Liver (tissue), 2 donors: ENCODE data around the gene DLGAP4.

Experiments used
- GABPA ChIP-seq, 2 donors: IDR thresholded peaks in 1 of 2; conservative IDR thresholded peaks in 1 of 2; 2 replicates each; pipeline ENCODE4 v1.6.1; 2016; ENCODE audit warnings: antibody characterized with exemption in 2 of 2, mild to moderate bottlenecking in 1 of 2, moderate library complexity in 1 of 2
- REST ChIP-seq: IDR thresholded peaks from 2 replicates; pipeline ENCODE4 v1.6.1; 2016; ENCODE audit warnings: antibody characterized with exemption, mild to moderate bottlenecking
- donor health status: healthy.

- TF ChIP-seq REST (no peak), GABPA (IDR thresholded peaks at IDR 0.05 in 1 of 2, conservative IDR thresholded peaks at IDR 0.05 in 1 of 2) (no peak)
Observed at GRCh38 chr20:36342331-36343120, 36.4 kb downstream of the DLGAP4 start.
